HEK293 (cell line): Measurements from ENCODE around the gene NFIC.

Experiments
- CTCF ChIA-PET: fragments of 350-600 bp; formaldehyde crosslinking; extraction: SDS; loops from one replicate; lab custom pipeline; 2021; ENCODE audit warnings: antibody characterized with exemption; lab: Yijun Ruan, JAX
- POLR2A ChIA-PET: fragments of 300-600 bp; formaldehyde crosslinking; extraction: SDS; loops from one replicate; lab custom pipeline; 2020; ENCODE audit warnings: antibody characterized with exemption, inconsistent platforms; lab: Yijun Ruan, JAX
- H3K27ac ChIP-seq: fragments of 200-500 bp; sonication (Bioruptor generic); 2 replicates; pipeline ENCODE4 v1.5.1; 2014; ENCODE audit warnings: low read depth, low read length, control low read depth, inconsistent platforms; ENCODE audit errors: extremely low read depth
- H3K36me3 ChIP-seq, 2 experiments: fragments of 200-500 bp in 1 of 2; sonication (Bioruptor generic) in 1 of 2; 1 replicate in 1 of 2; 2 replicates in 1 of 2; pipeline ENCODE4 v1.5.1; 2014 to 2017; ENCODE audit warnings: inconsistent platforms in 2 of 2, low read length in 2 of 2; ENCODE audit not compliant: control insufficient read depth in 2 of 2, insufficient read depth in 1 of 2
- H3K4me1 ChIP-seq: fragments of 200-500 bp; sonication (Bioruptor generic); 2 replicates; pipeline ENCODE4 v1.5.1; 2014; ENCODE audit warnings: mild to moderate bottlenecking, low read length, inconsistent platforms; ENCODE audit not compliant: control insufficient read depth, insufficient read depth
- H3K4me3 ChIP-seq: 2 replicates; pipeline ENCODE4 v1.5.1; 2011; ENCODE audit warnings: low read depth, mild to moderate bottlenecking, control low read depth, low read length, moderate library complexity
- H3K9me3 ChIP-seq: fragments of 200-500 bp; sonication (Bioruptor generic); 2 replicates; pipeline ENCODE4 v1.5.1; 2014; ENCODE audit warnings: low read depth, low read length, inconsistent platforms; ENCODE audit not compliant: control insufficient read depth, insufficient read depth
- BCL11A ChIP-seq: fragments of 450-650 bp; formaldehyde crosslinking; IDR thresholded peaks from 2 replicates; pipeline ENCODE4 v1.5.1; 2016; ENCODE audit warnings: low read depth, missing biosample characterization, missing genetic modification characterization
- MYNN ChIP-seq: fragments of 450-650 bp; formaldehyde crosslinking; IDR thresholded peaks from 2 replicates; pipeline ENCODE4 v1.5.1; 2016; ENCODE audit warnings: missing biosample characterization, missing genetic modification characterization, borderline replicate concordance
- SP2 ChIP-seq: fragments of 450-650 bp; formaldehyde crosslinking; IDR thresholded peaks from 2 replicates; pipeline ENCODE4 v1.5.1; 2016; ENCODE audit warnings: missing biosample characterization, missing genetic modification characterization
- ZFHX2 ChIP-seq: fragments of 450-650 bp; formaldehyde crosslinking; conservative IDR thresholded peaks from 2 replicates; pipeline ENCODE4 v1.5.1; 2016; ENCODE audit warnings: missing biosample characterization, missing genetic modification characterization
- ZNF239 ChIP-seq: fragments of 450-650 bp; formaldehyde crosslinking; IDR thresholded peaks from 2 replicates; pipeline ENCODE4 v1.5.1; 2016; ENCODE audit warnings: missing biosample characterization, missing genetic modification characterization
- ZNF292 ChIP-seq: fragments of 450-650 bp; formaldehyde crosslinking; IDR thresholded peaks from 2 replicates; pipeline ENCODE4 v1.5.1; 2016; ENCODE audit warnings: low read depth, missing biosample characterization, missing genetic modification characterization, borderline replicate concordance
- ZNF549 ChIP-seq: fragments of 450-650 bp; IDR thresholded peaks from 2 replicates; pipeline ENCODE4 v1.5.1; 2018; ENCODE audit warnings: missing biosample characterization, missing genetic modification characterization, mild to moderate bottlenecking, inconsistent platforms, moderate library complexity
- ZNF701 ChIP-seq: fragments of 450-650 bp; formaldehyde crosslinking; IDR thresholded peaks from 2 replicates; pipeline ENCODE4 v1.5.1; 2016; ENCODE audit warnings: missing biosample characterization, missing genetic modification characterization
- ZNF785 ChIP-seq: fragments of 450-650 bp; formaldehyde crosslinking; IDR thresholded peaks from 2 replicates; pipeline ENCODE4 v1.5.1; 2016; ENCODE audit warnings: missing biosample characterization, missing genetic modification characterization
- ZNF843 ChIP-seq: fragments of 450-650 bp; formaldehyde crosslinking; IDR thresholded peaks from 2 replicates; pipeline ENCODE4 v1.5.1; 2016; ENCODE audit warnings: missing biosample characterization, missing genetic modification characterization
- TF ChIP-seq, protein P1 (sequence below): IDR thresholded peaks from 2 replicates; pipeline ENCODE4 v1.6.1; 2011; ENCODE audit warnings: mild to moderate bottlenecking, low read depth, low read length, borderline replicate concordance
- TF ChIP-seq, protein P2 (sequence below): fragments of 450-650 bp; formaldehyde crosslinking; IDR thresholded peaks from 2 replicates; pipeline ENCODE4 v1.5.1; 2017; ENCODE audit warnings: missing biosample characterization, mild to moderate bottlenecking, missing genetic modification characterization, moderate library complexity
- TF ChIP-seq, protein P3 (sequence below): fragments of 450-650 bp; formaldehyde crosslinking; IDR thresholded peaks from 2 replicates; pipeline ENCODE4; 2016; ENCODE audit warnings: missing biosample characterization, missing genetic modification characterization
- TF ChIP-seq, protein P4 (sequence below): fragments of 450-650 bp; formaldehyde crosslinking; IDR thresholded peaks from 2 replicates; pipeline ENCODE4 v1.5.1; 2016; ENCODE audit warnings: missing biosample characterization, missing genetic modification characterization

Gene NFIC

DNA sequence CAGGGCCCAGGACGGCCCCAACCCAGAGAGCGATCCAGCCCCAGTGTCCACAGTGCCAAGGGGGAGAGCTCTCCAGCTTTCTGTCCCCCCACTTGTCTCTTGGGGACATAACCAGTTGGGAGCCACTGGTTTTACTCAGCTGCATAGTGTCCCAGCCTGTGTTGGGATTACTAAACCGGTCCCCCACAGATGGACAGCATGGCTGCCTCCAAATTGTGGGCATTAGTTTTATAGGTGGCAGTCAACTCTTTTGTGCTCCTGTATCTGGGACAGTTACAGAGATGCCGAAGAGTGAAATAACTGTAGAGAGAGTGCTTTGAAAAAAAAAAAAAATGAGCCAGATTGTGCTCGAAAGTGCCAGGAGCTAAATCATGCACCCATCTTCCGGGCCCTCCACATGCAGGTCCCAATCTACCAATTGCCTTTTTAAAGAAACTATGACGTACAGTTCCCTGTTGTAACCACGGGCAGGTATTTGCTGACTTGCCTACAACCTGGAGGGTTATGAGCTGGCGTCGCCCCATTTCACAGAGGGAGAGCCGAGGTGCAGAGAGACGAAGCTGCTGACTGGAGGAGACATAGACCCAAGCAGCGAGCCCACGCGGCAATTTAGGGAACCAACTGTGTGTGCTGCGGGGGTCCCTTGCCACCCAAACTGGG, 2.4 kb upstream of the NFIC start (continued):
- no peak for TF ChIP-seq SP2
- no peak for TF ChIP-seq ZNF785 (tag by site-specific recombination)
- no peak for TF ChIP-seq BCL11A
- TF ChIP-seq, all 188 proteins: peak for 2

DNA sequence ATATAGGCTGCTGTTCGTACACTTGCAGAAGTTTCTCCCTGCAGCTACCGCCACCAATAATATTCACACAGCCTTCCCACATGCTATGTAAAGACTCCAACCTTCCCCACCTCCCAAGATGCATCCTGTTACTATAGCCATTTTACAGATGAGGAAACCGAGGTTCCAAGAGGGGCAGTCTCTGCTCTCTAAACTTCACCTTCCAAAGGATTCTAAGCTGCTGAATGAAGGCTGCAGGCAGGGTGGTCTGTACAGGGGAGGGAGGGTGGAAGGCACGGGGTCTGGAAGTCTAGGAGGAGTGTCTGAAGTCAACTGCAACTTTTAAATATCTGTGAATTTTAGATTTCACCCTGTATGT, 1.9 kb upstream of the NFIC start:
- H3K9me3 ChIP-seq, result no peaks in the 10 kb centered on the region
- POLR2A ChIA-PET, result no interaction called here
- TF ChIP-seq ZNF239 (tag by site-specific recombination), result no peak
- TF ChIP-seq, protein P1, sequence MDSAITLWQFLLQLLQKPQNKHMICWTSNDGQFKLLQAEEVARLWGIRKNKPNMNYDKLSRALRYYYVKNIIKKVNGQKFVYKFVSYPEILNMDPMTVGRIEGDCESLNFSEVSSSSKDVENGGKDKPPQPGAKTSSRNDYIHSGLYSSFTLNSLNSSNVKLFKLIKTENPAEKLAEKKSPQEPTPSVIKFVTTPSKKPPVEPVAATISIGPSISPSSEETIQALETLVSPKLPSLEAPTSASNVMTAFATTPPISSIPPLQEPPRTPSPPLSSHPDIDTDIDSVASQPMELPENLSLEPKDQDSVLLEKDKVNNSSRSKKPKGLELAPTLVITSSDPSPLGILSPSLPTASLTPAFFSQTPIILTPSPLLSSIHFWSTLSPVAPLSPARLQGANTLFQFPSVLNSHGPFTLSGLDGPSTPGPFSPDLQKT, result no peak
- TF ChIP-seq ZNF549 (tag by site-specific recombination), result no peak
- TF ChIP-seq, protein P2, sequence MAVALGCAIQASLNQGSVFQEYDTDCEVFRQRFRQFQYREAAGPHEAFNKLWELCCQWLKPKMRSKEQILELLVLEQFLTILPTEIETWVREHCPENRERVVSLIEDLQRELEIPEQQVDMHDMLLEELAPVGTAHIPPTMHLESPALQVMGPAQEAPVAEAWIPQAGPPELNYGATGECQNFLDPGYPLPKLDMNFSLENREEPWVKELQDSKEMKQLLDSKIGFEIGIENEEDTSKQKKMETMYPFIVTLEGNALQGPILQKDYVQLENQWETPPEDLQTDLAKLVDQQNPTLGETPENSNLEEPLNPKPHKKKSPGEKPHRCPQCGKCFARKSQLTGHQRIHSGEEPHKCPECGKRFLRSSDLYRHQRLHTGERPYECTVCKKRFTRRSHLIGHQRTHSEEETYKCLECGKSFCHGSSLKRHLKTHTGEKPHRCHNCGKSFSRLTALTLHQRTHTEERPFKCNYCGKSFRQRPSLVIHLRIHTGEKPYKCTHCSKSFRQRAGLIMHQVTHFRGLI (tag by site-specific recombination), result no peak
- no peak for TF ChIP-seq ZNF292 (tag by site-specific recombination)
- no peak for TF ChIP-seq ZFHX2 (tag by site-specific recombination)
- TF ChIP-seq ZNF843 (tag by site-specific recombination), result no peak
- TF ChIP-seq, protein P3, sequence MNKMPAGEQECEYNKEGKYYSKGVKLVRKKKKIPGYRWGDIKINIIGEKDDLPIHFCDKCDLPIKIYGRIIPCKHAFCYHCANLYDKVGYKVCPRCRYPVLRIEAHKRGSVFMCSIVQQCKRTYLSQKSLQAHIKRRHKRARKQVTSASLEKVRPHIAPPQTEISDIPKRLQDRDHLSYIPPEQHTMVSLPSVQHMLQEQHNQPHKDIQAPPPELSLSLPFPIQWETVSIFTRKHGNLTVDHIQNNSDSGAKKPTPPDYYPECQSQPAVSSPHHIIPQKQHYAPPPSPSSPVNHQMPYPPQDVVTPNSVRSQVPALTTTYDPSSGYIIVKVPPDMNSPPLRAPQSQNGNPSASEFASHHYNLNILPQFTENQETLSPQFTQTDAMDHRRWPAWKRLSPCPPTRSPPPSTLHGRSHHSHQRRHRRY, result no peak
- TF ChIP-seq, protein P4, sequence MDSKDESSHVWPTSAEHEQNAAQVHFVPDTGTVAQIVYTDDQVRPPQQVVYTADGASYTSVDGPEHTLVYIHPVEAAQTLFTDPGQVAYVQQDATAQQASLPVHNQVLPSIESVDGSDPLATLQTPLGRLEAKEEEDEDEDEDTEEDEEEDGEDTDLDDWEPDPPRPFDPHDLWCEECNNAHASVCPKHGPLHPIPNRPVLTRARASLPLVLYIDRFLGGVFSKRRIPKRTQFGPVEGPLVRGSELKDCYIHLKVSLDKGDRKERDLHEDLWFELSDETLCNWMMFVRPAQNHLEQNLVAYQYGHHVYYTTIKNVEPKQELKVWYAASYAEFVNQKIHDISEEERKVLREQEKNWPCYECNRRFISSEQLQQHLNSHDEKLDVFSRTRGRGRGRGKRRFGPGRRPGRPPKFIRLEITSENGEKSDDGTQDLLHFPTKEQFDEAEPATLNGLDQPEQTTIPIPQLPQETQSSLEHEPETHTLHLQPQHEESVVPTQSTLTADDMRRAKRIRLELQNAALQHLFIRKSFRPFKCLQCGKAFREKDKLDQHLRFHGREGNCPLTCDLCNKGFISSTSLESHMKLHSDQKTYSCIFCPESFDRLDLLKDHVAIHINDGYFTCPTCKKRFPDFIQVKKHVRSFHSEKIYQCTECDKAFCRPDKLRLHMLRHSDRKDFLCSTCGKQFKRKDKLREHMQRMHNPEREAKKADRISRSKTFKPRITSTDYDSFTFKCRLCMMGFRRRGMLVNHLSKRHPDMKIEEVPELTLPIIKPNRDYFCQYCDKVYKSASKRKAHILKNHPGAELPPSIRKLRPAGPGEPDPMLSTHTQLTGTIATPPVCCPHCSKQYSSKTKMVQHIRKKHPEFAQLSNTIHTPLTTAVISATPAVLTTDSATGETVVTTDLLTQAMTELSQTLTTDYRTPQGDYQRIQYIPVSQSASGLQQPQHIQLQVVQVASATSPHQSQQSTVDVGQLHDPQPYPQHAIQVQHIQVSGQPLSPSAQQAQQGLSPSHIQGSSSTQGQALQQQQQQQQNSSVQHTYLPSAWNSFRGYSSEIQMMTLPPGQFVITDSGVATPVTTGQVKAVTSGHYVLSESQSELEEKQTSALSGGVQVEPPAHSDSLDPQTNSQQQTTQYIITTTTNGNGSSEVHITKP (tag by site-specific recombination), result no peak
- TF ChIP-seq ZNF701, result no peak
- no peak for TF ChIP-seq MYNN (tag by site-specific recombination)
- TF ChIP-seq, all 188 proteins: peak for 0
- H3K36me3 ChIP-seq, result no peaks in the 10 kb centered on the region
- no peaks in the 10 kb centered on the region; the same call in 1 of the 2 replicates for H3K4me1 ChIP-seq
- H3K4me3 ChIP-seq, result no peak overlapping the region
- H3K27ac ChIP-seq, result no peak overlapping the region
- CTCF ChIA-PET, result interaction anchor here (1.1 kb wide), 1 partner anchor 65 kb away, joined by 4 read pairs; no protein-coding TSS in a partner anchor
